ENCODE measurements around the gene ITGA2. TPM values are rescaled to one million over a fixed set of nuclear protein-coding genes. Genes with fewer than 3 reads are reported as not detected.
"Not testable (repeated sequence)": the region's sequence is repeated elsewhere in the genome, so short reads cannot be mapped to it uniquely, and the experiment has no call there.

ITGA2 gene
- total RNA-seq, 4 donors from 2014 or later, result 1.1 to 6.8 (median 1.8) TPM

DNA sequence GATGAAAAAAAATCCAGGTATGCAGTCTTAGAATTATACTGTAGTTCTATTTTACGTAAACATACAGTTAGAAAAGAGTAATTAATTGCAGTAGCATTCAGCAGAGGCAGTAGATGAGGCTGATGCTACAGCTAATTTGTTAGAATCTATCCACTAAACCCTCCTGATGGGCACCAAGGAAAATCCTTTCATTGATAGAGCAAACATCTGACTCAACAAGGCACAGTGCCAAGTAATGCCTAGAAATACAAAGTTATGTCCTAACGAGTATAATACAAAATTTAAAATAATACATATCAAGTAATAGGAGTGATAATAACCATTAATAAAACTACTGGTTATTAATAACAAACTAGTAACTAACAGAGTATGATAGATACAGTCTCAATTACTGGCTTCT is 111.5 kb downstream of the ITGA2 start:
- TF ChIP-seq, protein P1, sequence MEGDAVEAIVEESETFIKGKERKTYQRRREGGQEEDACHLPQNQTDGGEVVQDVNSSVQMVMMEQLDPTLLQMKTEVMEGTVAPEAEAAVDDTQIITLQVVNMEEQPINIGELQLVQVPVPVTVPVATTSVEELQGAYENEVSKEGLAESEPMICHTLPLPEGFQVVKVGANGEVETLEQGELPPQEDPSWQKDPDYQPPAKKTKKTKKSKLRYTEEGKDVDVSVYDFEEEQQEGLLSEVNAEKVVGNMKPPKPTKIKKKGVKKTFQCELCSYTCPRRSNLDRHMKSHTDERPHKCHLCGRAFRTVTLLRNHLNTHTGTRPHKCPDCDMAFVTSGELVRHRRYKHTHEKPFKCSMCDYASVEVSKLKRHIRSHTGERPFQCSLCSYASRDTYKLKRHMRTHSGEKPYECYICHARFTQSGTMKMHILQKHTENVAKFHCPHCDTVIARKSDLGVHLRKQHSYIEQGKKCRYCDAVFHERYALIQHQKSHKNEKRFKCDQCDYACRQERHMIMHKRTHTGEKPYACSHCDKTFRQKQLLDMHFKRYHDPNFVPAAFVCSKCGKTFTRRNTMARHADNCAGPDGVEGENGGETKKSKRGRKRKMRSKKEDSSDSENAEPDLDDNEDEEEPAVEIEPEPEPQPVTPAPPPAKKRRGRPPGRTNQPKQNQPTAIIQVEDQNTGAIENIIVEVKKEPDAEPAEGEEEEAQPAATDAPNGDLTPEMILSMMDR (IDR thresholded peaks at IDR 0.05), result no peak

DNA sequence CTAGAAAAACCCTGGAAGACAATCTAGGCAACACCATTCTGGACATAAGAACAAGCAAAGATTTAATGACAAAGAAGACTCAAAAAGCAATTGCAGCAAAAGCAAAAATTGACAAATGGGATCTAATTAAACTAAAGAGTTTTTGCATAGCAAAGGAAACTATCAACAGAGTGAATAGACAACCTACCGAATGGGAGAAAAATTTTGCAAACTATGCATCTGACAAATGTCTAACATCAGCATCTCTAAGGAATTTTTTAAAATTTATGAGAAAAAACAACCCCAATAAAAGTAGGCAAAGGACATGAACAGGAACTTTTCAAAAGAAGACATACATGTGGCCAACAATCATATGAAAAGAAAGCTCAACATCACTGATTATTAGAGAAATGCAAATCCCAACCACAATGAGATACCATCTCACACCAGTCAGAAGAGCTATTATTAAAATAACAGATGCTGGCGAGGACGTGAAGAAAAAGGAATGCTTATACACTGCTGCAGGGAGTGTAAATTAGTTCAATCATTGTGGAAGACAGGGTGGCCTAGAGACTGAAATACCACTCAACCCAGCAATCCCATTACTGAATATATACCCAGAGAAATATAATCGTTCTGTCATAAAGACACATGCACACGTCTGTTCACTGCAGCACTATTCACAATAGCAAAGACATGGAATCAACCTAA is 116.6 kb downstream of the ITGA2 start:
- no peak for DNase-seq (ENCODE audit: low spot score)
- TF ChIP-seq, protein P1 (IDR thresholded peaks at IDR 0.05), result no peak
- ATAC-seq (ENCODE audit: low FRiP score), result no peak

More for the DNA sequence above, 111.5 kb downstream of the ITGA2 start:
- DNase-seq (ENCODE audit: low spot score) (no peak), ATAC-seq (ENCODE audit: low FRiP score) (no peak)

DNA sequence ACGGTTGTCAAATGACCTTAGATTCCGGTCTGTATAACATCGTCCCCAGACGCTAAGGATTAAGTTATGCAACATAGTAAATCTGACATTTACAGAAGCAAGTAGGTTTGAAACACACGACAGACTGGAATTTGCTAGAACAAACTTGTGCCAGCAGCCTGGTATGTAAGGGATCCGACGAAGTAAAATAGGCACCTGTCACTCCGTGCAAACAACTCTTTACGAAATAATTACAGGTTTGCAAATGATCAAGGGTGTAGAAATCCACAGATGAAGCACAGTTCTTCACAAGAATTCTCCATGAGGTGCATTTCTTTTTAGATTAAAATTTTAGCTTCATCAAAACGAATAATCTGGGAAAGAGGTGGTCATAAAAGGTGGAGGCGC is 119.9 kb downstream of the ITGA2 start:
- no peak for DNase-seq (ENCODE audit: low spot score)
- peak; percentile 21 for ATAC-seq (ENCODE audit: low FRiP score)
- TF ChIP-seq, protein P1 (IDR thresholded peaks at IDR 0.05), result no peak

DNA sequence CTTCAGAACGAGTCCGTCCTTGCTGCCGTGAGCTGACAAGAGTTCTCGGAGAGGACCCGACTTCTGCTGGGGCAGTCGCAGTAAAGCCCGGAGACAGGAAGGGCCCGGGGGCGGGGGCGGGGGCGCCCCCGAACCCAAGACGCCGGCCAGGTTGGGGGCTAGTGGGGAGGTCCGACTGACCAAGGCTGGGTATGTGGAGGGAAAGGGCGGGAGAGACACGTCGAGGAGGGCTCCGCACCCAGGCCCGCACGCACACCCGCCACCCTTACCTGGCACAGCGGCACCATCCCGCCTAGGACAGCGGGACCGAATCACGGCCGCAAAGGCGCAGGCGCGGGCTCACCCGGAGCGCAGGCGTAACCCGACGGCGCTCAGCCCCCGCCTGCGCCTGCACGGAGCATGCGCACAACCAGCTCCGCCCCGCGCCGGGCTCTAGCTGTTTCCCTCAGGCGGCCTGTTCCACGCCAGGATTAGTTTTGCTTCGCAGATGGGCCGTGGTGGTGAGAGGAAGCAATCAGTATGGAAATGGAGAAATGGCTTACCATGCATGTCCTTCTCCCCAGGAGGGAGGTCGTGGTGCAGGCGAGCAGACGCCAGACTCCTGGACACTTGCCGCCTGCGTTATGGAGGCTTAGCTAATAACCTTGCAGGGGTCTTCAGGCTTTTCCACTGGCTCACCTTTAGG is 120.4 kb downstream of the ITGA2 start, which contains the start of gene MOCS2:
MOCS2 (minus strand) TSS at position 315 of the 685 bp plus-strand sequence. CDS start 2,583 bp downstream, outside the sequence.
- DNase-seq (ENCODE audit: low spot score) (peak; percentile 56), ATAC-seq (ENCODE audit: low FRiP score) (peak; percentile 100)
- TF ChIP-seq, protein P1 (IDR thresholded peaks at IDR 0.05), result no peak

DNA sequence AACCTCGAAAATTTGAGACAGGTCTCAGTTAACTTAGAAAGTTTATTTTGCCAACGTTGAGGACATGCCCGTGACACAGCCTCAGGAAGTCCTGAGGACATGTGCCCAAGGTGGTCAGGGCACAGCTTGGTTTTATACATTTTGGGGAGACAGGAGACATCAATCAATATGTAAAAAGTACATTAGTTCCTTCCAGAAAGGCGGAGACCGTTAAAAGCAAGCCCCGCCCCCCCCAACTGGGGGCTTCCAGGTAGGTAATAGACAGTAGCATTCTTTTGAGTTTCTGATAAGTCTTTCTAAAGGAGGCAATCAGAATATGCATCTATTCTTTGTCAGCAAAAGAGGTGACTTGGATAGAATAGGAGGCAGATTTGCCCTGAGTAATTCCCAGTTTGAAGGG is 121.0 kb downstream of the ITGA2 start:
- no peak for ATAC-seq (ENCODE audit: low FRiP score)
- TF ChIP-seq, protein P1 (IDR thresholded peaks at IDR 0.05), result no peak

DNA sequence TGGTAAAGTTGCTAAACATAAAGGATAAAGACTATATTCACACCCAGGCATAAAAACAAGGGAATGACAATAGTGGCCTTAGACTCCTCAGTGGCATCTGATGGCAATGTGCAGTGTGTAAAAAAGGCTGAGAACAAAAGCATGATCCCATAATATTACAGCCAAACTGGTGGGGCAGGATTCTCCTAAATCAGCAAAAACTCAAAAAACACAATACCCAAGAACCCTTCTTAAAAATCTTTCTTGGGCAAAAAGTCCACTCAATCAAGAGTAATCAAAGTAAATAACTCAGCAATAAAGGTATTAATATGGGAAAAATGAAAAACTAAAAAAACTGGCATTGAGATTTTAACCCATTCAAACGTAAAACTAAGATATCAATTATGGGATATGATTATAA is 122.0 kb downstream of the ITGA2 start:
- no peak for ATAC-seq (ENCODE audit: low FRiP score)
- DNase-seq (ENCODE audit: low spot score), result no peak
- TF ChIP-seq, protein P1 (IDR thresholded peaks at IDR 0.05), result no peak

More for the DNA sequence above, 121.0 kb downstream of the ITGA2 start:
- no peak for DNase-seq (ENCODE audit: low spot score)

DNA sequence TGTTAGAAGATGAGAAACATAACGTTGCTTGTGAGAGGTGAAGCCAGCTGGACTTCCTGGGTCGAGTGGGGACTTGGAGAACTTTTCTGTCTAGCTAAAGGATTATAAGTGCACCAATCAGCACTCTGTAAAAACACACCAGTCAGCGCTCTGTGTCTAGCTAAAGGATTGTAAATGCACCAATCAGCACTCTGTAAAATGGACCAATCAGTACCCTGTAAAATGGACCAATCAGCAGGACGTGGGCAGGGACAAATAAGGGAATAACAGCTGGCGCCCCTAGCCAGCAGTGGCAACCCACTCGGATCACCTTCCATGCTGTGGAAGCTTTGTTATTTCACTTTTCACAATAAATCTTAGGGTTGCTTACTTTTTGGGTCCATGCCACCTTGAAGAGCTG is 123.2 kb downstream of the ITGA2 start:
- ATAC-seq (ENCODE audit: low FRiP score); DNase-seq (ENCODE audit: low spot score): not testable (repeated sequence)

Measured in omental fat pad (tissue), 4 donors.